DMS79 (cell line): Measurements from ENCODE around the gene AKR7A2.
"Not testable (repeated sequence)": the region's sequence is repeated elsewhere in the genome, so short reads cannot be mapped to it uniquely, and the experiment has no call there.

ENCODE experiments used
- DNase-seq: peaks from one replicate; lab custom pipeline; 2025; lab: John Stamatoyannopoulos, UW

The AKR7A2 gene

DNA sequence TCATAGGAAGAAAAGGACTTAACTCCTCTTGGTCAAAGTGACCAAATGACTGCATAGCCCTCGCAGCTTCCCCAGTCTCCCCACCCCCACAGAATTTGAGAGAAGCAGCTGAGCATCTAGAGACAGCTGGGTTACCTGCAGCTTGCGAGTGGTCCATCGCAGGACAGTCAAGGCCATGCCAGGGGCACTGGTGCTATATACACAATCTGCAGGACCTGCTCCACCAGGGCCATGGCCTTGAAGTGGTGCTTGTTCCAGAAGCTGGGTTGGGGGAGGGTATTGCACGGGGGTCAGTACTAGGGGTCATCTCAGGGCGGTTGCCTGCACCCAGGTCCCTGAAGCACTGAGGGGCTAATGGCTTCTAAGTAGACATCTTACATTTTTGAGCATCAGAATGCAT, 49.9 kb downstream of the AKR7A2 start:
- no peak for DNase-seq

DNA sequence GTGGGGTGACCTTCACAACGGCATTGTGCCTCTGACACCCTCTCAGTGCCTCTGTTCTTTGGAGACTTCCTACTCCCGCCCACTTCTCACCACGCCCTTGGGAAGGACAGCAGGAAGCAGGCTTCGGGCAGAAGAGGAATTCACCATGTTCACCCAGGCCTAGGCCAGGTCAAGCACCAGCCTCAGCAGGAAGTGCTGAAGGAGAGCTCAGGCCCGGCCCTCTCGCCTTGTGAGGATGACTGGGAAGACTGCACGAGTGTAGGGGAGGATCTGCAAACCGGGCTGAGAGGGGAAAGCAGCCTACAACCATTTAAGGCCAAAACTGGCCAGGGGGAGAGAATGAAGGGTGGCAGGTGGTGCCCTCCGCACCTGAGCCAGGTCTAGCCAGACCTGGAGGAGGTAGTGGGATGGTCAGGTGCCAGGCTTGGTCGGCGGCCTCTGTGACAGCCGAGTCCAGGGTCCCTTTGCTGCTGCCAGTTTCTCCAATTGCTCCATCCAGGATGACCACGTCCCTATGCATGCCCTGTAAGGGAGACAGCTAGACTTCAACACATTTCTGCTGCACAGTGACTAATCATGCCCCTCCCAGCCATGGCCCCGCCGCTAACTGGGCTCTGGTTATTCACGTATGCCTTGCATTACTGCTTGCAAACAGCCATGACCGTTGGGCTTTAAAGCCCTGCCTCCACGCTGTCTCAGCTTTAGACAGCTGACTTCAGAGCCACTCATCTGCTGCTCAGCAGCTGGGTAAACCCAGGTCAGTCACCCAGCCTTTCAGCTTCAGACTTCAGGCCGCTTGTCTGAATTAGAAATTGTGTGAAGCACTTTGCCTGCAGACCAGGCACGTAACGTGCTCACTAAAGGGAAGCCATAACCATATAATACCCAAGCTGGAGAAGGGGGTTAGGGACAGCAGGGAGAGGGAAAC, 51.5 kb downstream of the AKR7A2 start:
- peak; percentile 32 for DNase-seq

DNA sequence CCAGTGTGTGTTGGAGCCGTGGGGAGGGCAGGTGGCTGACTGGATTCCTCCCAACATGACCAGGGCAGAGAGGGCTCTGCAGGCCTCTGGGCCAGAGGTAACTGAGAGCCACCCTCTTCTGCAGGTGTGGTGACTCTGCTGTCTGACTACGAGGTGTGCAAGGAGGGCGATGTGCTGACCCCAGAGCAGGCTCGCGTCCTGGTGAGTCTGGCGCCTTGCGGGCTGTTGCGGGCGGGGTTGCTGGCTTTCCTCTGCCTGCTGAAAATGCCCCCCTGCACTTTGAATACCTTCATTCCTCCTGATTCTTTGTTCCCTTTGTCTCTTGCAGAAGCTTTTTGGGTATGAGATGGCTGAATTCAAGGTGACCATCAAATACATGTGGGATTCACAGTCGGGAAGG, 53.6 kb downstream of the AKR7A2 start:
- DNase-seq: no peak

DNA sequence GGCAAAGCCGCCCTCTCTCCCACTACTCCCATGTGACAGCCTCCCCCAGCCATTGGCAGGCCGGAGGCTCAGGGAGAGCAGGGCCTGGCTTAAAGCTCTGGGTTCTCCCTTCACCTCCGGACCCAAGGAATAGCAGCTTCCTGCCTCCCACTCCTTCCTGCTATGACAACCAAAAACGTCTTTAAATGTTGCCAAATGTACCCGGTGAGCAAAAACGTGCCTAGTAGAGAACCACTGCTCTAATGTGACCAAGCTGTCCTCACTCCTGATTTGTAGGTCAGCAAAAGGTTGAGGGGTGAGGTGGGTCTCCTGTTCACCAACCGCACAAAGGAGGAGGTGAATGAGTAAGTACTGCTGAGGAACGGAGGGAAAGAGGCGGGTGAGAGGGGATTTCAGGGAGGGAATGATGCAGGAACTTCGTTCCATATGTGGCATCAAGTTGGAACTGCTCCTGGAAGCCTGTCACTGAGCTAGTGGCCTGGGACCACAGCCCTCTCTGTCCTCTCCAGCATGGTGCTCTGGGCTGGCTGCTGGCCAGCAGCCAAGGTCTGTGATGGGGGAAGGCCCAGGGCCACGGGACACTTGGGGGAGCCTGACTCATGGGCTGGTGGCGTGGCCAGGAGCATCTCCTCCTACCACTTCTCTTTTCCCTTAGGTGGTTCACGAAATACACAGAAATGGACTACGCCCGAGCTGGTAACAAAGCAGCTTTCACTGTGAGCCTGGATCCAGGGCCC, 54.6 kb downstream of the AKR7A2 start:
- DNase-seq: no peak

DNA sequence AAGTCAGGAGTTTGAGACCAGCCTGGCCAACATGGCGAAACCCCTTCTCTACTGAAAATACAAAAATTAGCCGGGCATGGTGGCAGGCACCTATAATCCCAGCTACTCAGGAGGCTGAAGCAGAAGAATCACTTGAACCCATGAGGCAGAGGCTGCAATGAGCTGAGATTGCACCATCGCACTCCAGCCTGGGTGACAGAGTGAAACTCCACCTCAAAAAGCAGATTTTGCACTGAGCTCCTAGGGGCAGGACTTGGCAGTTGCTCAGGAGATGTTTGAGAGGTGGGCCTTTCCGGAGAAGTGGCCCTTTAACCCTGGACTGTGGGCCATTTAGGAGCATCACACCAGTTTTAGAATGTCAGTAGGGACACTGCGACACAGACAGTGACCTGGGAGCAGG, 55.6 kb downstream of the AKR7A2 start:
- DNase-seq: not testable (repeated sequence)

DNA sequence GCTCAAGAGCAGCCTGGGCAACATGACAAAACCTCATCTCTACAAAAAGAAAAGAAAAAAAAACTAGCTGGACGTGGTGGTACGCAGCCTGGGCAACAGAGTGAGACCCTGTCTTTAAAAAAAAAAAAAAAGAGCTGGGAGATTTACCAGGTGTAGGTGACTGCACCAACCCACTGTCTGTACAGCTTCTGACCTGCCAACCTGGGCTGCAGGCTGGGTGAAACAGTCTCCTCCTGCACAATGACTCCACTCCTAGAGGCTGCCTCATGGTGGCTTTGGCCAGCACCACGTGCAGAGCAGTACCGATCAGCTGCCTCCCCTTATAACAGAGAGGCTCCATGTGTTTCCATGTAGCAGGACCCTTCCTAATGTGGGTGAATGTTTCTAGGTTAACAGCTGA, 56.7 kb downstream of the AKR7A2 start:
- DNase-seq: no peak

DNA sequence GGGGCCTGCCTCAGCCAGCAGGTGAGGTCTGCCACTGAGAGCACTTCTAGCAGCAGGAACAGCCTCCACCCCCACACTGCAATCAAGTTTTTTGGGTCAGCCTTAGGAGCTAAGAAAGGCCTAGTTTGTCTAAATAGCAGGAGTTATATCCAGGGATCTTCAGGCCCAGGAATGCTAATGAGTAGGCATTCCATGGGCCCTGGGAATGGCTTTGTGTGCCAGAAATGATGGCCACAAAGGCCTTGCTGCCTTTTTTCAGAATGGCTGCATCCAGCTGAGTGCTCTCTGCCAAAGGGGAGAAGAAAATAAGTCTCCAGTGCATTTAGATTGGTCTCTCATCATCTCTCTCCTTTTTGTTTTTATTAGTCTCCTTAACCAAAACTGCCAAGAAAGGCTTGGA, 57.5 kb downstream of the AKR7A2 start:
- DNase-seq: no peak
